Activated CD4-positive, CD25-positive, alpha-beta regulatory T cell (primary cell): Measurements from ENCODE around the gene DST.
"Not testable (repeated sequence)": the region's sequence is repeated elsewhere in the genome, so short reads cannot be mapped to it uniquely, and the experiment has no call there.

Source experiments
- DNase-seq, 4 experiments: peaks; one replicate each; lab custom pipeline; 2025; lab: John Stamatoyannopoulos, UW

Gene DST

DNA sequence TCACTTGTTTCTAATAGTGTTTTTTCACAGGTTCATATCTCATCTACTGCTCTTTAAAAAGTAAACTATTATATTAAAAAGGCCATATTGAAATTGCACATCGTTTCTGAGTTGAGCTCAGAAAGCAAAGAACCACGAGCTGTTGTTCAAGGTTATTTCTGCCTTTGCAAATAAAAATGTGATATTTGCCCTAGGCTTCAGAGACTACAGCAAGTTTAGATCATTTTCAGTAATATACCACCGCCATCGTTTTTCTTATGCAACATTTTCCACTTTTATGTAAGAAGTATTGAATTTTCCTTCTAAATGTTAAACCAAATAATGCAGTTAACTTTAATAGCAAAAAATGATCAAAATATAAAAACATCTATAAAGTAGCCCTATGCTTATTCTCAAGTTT lies 71.1 kb downstream of the DST start:
- DNase-seq, result no peak

DNA sequence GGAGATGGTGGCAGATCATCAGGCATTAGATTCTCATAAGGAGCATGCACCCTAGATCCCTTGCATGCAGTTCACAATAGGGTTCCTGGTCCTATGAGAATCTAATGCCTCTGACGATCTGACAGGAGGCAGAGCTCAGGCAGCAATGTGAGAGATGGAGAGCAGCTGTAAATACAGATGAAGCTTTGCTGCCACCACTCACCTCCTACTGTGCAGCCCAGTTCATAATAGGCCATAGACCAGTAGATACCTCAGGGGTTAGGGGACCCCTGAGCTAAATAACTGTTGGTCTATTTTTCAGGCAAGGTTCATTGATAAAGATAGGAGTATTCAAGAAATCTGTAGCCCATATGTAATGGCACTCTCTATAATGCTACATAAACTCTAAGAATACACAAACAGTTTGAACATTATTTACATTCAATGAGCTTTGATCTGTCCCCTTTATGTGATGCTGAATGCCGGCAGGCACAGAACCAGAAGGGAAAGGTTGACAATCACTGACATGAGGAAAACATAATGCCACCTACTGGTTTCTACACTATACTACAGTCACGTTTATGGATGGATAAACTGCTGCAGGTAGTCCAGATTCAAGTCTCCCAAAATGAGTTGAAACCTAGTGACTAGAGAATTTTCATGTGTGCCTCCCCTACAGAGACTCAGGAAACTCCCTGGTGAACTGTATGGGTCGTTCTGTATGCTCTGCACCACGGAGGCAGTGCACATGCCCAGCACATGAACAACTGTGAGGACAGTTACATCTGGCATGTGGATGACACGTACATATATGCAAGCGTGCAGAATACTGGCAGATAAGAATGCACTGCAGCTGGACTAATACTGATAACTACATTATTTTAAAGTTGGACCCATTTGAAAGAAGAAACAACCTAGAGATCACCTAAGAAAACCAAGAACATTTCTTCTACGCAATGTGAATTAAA lies 72.0 kb downstream of the DST start:
- DNase-seq, result no peak

DNA sequence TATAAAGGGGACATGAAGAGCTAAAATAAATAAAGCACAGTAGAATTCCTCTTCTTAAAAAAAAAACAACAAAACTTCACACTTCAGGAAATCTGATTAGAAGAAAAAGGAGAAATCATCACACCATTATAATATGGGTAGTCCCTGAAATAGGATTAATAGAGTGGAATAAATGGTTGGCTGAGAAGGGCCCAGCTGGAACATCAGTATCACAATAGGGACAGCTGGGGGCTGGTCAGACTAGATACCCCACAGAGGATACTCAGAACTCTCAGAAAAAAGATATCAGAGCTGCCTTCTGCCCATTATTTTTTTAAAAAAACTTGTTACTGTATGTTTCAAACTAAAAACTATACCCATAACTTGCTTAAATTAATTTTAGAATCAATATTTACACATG lies 75.2 kb downstream of the DST start:
- no peak for DNase-seq

DNA sequence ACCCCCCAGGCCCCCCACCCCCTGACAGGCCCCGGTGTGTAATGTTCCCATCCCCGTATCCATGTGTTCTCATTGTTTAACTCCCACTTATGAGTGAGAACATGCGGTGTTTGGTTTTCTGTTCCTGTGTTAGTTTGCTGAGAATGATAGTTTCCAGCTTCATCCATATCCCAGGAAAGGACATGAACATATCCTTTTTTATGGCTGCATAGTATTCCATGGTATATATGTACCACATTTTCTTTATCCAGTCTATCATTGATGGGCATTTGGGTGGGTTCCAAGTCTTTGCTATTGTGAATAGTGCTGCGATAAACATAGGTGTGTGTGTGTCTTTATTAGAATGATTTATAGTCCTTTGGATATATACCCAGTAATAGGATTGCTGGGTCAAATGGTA lies 80.0 kb downstream of the DST start:
- not testable (repeated sequence) for DNase-seq

DNA sequence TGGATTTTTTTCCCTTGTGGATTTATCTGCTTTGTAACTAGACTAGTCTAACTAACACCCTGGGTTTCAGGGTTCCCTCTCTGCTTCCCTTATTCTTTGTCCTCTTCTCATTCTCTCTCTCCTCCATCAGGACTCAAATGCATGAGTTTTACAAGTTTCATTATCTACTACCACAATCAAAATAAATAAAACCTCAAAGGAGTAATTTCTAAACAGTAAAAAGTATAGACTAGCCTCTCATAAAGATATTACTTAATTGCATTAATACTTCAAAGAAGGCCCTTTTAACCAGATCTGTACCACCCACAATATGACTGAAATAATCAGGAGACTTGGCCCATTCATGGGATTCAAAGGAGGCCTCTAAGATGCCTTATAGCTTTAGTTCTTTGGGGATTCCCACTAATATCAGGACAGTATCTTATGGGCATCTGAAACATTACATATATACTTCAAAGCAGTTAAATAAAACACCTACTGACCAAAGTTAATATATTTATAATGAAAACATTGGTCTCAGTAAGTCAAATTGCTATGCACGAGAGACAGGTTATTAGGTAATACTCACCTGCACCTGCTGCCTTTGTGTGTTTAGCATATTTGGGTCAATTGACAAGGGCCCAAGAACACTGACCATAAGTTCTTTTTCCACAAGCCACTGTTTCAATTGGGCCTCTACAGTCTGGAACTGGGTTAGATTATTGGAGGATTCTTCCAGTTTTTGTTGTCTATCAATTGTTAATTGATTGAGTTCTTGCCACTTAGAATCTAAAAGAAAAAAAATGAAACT lies 85.7 kb downstream of the DST start:
- DNase-seq, result no peak

DNA sequence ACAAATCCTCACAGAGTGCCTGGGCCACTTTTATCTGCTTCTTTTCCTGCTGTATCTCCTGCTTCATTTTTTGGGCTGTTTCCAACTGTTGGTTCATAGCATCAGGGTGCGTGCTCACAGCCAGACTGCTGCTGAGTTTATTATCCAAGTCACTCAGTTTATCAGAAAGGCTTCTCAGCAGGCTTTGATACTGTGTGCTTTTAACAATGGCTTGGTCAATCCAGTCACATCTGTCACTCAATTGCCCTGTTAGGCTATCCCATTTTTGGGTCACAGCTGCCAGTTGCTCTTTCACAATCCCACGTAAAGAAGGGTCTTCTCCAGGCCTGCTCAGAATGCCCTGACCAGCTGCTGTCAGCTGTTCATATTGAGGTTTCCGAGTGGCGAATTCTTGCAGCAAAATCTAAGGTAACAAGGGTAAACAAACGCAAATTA lies 87.2 kb downstream of the DST start:
- no peak for DNase-seq

DNA sequence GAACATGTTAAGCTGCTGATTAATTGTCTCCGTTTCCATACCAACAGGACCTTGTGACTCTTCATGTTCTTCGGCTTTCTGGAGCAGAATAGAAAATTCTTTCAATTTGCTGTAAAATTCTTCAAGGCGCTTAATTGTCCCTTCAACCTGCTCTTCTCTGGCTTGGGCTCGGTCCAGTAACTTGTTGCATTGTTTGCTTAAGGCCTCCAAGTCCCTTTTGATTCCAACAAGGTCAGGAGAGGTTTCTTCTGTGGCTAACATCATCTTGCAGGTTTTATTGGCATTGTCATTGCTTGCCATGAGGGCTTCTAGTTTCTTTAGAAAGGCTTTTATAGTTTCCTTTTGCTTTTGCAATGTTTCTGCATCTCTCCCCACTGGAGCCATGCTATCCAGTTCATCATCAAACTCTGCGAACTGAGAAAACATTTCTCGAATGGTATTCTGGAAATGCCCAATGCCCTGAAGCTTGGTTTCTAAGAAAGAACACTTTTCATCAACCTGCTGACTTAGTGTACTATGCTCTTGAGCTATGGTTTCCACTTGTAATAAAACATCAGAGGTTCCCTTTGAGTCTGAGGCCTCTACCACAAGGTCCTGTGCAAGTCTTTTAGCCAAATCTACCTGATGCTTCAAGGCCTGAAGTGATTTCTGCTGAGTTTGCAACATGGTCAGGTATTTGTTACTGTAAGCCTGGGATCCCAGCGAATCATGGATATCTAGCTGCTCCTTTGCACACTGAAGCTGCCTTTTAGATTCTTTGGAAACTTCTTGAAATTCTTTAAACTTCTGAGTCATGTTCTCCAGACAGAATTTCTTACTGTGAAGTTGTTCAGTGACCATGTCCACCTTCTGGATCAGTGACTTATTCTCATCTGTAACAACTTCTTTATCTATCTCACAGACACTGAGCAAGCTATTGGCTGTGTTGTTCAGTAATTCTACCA lies 90.2 kb downstream of the DST start:
- no peak for DNase-seq

DNA sequence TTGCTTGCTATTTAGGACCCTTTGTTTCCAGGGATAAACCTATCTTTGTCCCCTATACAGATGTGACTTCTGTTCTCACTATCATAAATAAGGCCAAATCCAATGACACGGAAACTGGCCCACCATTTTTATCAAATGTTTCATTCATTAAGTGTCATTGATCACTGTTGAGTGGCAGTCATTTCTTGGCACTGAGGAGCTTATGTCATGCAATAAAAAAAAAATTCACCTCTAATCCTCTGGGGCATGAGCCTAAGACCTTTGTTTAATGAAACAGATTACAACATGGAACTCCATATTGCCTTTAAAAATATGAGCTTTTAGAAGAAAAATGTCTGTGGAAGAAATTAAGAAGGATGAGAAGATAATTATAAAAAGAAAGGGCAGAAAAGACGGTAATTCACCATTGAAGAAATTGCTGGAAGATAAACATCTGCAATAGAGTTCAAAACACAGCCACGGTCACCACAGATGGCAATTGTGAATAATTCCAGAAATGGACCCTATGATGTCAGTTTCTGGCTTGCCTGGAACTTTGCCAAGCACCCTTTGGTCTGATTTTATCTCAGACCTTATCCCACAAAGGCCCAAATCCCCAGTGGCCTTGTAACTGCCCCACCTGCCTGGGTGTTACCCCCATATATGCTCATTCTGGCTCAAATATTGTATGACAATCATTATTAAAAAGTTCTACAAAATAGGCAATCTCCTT lies 91.1 kb downstream of the DST start:
- no peak for DNase-seq

DNA sequence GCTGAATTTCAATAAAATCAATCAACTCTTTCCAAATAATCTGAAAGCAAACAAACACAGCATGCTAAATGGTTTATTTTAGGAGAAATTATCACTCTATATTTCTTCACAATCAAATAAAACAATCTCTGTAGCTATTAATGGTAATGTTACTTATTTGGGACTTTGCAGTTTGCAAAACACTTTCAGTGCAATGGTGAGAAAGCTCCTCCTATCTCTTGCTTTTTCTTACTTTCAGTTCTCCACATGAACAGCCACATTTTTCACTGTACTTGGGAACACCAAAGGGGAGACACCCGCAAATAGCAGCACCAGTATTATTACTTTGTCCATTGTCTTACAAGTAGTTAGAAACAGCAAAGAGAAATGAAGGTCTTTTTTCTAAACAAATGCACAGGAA lies 92.4 kb downstream of the DST start:
- no peak for DNase-seq

DNA sequence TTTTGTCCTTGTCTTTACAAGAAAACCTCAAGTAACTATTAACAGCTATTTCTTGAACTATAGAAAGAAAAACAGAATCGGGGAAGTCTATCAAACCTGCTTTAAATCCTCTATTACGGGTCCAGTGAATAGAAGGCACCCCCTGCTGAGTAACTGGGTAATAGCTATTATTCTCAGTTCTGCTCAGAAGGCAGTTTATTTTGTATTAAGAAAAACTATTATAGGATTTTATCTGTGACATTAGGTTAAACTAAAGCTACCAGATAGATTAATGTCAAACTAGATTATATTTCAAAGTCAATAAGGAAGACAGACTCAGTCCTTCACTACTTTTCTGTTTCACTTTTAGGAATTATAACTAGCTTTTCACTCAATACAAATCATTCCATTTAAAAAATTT lies 93.7 kb downstream of the DST start:
- no peak for DNase-seq

DNA sequence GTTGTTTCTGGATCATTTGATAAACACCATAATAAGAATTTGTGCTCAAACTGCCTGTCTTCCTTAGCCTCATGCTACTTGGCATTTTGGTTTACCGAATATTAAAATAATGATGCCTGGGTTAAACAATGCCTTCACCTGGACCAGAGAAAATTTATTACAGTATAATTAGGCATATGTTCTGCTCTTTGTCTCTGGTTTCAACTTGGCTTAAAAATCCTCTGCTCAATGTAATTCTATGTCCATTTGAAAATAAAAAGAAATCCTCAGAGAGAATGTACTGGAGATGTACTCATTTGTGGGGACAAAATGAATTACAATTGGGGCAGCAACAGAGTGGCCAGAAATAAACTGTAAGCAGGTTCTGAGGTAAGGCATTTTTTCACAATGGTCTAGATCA lies 95.0 kb downstream of the DST start:
- DNase-seq, result no peak

DNA sequence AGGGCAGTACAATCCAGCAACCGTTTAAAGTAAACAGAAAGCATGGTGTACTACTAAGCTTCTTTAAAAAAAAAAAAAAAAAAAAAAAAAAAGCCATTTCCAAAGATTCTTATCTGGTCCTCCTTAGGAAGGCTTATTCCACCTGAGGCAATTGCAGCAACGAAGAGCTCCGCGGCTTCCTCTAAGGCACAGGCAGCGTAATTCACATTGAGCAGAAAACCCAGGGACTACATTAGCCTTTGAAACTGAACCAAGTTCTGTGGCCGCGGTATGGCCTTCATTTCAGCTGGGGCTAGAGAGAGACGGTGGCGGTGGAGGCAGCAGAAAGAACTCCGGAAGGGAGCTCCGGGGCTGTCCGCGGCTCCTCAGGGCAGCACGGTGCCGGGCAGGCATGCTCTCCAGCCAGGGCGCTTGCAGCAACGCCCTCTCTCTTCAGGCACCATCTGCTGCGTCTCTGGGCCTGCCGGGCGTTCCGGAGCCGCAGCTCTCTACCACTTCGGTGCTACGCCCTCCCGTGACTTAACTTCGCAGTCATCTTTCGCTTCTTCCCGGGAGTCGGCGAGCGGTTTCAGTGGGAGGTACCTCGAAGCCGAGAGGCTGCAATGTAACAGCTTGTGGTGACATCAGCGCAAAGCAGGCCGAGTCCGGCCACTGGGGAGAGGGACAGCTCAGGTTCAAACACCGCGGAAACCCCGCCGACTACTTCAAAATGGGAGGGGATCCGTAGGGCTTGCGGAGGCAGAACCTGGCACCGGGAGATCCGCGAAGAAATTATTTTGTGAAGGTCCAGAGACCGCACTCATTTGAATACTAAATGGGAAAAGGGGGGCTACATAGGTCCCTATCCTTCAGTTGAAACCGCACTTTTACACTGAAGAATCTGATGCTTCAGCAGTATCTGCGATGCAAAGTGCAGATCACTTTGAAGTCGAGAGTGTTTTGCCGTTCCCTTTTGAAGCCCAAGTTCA lies 100.0 kb downstream of the DST start:
- DNase-seq, result peak in 3 of 4 experiments; percentile 10 to 33 (median 23)

DNA sequence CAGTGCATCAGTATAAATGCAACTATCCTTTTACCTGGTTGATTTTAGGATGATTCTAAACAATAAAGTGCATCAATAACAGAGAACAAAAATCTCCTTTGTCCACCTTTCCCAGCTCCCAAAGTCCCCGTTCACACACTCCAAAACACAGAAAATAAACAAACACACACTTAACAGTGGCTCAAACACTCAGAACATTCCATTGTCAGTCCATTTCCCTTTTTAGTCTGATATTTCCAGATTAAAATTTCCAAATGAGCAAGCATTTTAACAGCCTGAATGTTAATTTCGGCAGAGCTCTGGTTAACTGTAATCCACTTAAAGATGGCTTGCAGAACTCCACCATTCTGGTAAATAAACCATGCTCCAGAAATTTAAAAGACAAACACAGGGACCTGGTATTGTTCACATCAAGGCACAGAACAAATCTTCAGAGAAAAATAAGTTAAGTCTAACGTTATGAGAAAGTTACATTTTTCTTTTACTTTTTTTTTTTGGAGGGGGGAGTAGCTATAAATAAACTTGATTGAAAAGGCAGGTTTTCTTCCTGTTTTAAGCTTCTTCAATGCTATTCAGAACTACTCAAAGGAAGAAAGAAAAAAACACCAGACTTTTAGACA lies 100.8 kb downstream of the DST start:
- no peak for DNase-seq

DNA sequence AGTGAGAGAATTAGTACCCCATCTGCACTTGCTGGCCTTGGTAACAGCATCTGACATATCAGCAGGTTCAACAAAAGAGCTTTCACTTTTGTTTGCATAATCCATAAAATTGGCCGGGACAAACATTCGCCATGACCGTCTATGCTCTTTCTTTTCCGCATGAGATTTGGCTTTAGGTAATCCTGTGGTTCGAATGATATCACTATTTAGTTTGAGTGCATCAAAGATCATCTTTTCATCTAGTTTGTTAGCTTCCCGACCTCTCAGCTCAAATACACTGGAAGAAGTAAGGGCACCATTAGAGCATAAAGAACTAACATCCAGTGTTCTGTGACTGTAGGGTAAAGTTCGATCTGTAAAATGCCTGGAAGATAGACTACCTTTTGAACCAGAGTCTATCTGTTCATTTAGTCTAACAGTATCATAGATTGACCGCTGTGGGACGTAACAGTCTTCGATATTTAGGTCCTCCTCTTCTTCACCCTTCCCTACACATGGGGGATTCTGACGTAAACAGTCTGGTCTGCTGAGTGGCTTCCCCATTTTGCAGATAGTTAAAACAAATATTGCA lies 101.6 kb downstream of the DST start:
- no peak for DNase-seq

DNA sequence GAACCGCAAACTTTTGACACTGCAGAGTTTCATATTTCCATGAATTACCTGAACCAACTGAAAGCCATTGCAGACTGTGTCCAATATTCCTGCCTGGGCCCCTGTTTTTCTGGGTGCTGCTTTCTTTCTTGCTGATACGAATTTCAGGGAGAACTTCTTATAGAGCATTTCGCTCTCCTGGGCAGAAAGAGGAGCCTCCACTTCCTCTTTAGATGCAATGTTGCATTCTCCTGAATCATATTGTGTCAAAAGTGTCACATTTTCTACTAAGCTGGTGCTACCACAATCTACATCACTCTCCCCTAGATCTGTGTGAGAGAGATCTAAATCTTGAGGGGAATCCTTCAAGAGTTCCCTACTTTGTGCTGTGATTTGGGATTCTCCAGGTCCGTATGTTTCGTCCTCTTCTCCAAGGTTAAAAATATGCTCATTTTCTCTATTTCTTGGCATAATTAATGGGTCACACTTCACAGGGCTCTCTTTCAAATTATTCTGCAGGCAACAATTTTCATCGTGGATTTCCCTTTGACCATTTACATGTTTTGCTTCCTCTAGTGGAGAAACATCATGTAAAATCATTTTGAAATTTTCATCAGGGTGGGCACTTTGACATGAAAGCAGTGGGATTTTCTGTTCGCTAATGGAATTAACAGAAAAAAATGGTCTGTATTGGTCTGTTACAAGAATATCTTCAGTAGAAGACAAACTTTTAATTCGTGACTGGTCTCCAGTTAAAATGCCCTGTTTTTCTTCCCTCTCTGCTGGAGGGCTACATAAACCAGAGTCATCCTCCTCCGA lies 102.3 kb downstream of the DST start:
- no peak for DNase-seq

DNA sequence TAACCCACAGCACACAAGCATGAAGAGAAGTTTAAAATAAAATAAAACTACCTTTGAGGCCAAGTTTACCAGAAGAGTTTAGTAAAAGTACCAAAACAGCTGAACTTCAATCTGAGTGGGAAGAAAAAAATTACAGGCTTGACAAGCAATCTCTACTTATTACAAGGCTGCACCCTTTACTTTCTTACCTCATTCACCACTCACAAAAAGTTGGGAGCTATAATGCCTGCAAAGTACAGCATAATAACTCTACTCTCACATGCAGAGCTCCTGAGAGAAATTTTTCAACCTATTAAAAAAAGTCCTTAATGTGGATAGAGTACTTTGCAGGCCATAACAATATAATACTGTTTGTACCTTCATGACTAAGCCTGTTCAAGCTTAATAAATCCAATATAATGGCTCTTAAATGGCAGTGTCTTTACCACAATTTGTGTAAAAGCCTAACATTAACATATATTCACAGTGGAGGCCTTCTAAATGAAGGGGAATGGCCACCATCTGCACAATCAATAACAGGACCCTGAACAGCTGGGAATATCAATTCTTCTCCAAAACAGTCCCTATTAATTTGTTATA lies 103.1 kb downstream of the DST start:
- no peak for DNase-seq

DNA sequence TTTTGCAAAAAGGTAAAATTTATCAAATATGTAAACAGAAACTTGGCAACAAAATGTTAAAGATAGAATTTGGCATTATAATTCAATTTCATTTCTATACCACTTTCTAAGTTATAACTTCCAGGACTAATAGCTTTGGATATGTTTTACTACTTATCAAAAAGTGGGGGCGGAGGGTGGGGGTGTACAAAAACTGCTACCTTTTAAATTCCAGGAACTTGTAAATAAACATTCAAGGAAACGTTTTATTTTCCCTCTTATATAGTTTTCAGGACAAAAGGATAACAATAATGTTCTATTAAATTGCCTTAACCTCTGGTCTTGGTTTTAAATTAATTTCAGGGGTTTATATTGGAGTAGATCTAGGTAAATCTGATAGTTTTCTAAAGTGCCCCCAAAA lies 103.8 kb downstream of the DST start:
- DNase-seq, result no peak

DNA sequence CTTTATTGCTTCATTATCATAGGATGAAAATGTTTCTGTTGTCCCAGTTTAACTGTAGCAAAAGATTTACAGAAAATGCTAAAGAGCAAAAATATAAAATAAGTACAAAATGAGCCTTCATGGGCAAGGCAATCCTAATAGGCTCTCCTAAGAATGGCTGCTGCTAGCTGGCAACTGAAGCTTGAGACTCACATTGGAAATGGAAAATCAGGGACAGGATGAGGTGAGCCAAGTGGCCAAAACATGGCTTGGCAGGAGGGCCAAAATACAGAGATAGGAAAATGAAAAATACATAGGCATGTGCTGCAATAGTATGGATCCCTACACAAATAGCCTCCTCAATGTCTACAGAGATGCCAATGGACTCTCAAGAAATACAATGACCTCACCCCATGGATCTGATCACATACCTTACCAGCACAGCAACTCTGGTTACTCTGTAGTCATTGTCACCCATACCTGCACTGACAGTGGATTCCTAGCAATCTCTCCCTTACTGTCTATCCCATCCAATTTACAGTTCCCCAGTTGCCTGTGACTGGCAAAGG lies 105.4 kb downstream of the DST start:
- DNase-seq, result no peak
